ENCODE data around the gene ITPR2.

Gene ITPR2

GRCh38 chr12:26690601-26691000 lies 142.4 kb downstream of the ITPR2 start:
- TF ChIP-seq CTCF (conservative IDR thresholded peaks at IDR 0.05; ENCODE audit: low read depth, low read length): no peak
- DNase-seq (ENCODE audit: low read depth): no peak
- no peak overlapping the region for H3K4me3 ChIP-seq (ENCODE audit: low read length)

- no peak for TF ChIP-seq CTCF (conservative IDR thresholded peaks at IDR 0.05; ENCODE audit: low read depth, low read length)
- H3K4me3 ChIP-seq (ENCODE audit: low read length): no peak overlapping the region
- DNase-seq (ENCODE audit: low read depth): no peak
Measured at GRCh38 chr12:26689281-26689841, 143.6 kb downstream of the ITPR2 start.

- TF ChIP-seq CTCF (conservative IDR thresholded peaks at IDR 0.05; ENCODE audit: low read depth, low read length): no peak
- no peak for DNase-seq (ENCODE audit: low read depth)
- no peak overlapping the region for H3K4me3 ChIP-seq (ENCODE audit: low read length)
Measured at GRCh38 chr12:26688344-26688904, 144.6 kb downstream of the ITPR2 start.

GRCh38 chr12:26686408-26686807 lies 146.6 kb downstream of the ITPR2 start:
- DNase-seq (ENCODE audit: low read depth): no peak
- no peak overlapping the region for H3K4me3 ChIP-seq (ENCODE audit: low read length)
- no peak for TF ChIP-seq CTCF (conservative IDR thresholded peaks at IDR 0.05; ENCODE audit: low read depth, low read length)

GRCh38 chr12:26684101-26684500 lies 148.9 kb downstream of the ITPR2 start:
- no peak overlapping the region for H3K4me3 ChIP-seq (ENCODE audit: low read length)
- no peak for TF ChIP-seq CTCF (conservative IDR thresholded peaks at IDR 0.05; ENCODE audit: low read depth, low read length)
- DNase-seq (ENCODE audit: low read depth): no peak

- no peak for TF ChIP-seq CTCF (conservative IDR thresholded peaks at IDR 0.05; ENCODE audit: low read depth, low read length)
- no peak for DNase-seq (ENCODE audit: low read depth)
- no peak overlapping the region for H3K4me3 ChIP-seq (ENCODE audit: low read length)
Measured at GRCh38 chr12:26683443-26683842, 149.6 kb downstream of the ITPR2 start.

- TF ChIP-seq CTCF (conservative IDR thresholded peaks at IDR 0.05; ENCODE audit: low read depth, low read length): no peak
- no peak for DNase-seq (ENCODE audit: low read depth)
- H3K4me3 ChIP-seq (ENCODE audit: low read length): no peak overlapping the region
Measured at GRCh38 chr12:26680727-26681455, 152.1 kb downstream of the ITPR2 start.

All from retinal pigment epithelial cell (primary cell).